Activated CD8-positive, alpha-beta T cell treated with anti-CD3 and anti-CD28 coated beads for 36 hours (primary cell): ENCODE data around the gene ASS1. TPM values are rescaled to one million over a fixed set of nuclear protein-coding genes. Genes with fewer than 3 reads are reported as not detected.

Experiments used
- ATAC-seq: fragments of 200-7000 bp; cut with Tn5 transposase; one replicate; pipeline ENCODE4 v1.10.0; 2021; ENCODE audit warnings: mild to moderate bottlenecking, moderate library complexity
- CTCF ChIA-PET: fragments of 350-600 bp; sonication (Branson Sonifier 250); formaldehyde crosslinking; loops from one replicate; lab custom pipeline; 2021; ENCODE audit warnings: antibody characterized with exemption; lab: Charles Lee
- POLR2A ChIA-PET: fragments of 350-600 bp; sonication (Branson Sonifier 250); formaldehyde crosslinking; loops from one replicate; lab custom pipeline; 2021; ENCODE audit warnings: antibody characterized with exemption; lab: Charles Lee
- DNase-seq: peaks from one replicate; pipeline ENCODE4 v3.0.0-alpha.2; 2020
- H3K27ac Mint-ChIP-seq: one replicate; pipeline ENCODE4 v1.8.0; 2021; ENCODE audit warnings: mild to moderate bottlenecking, mixed read lengths
- H3K27me3 Mint-ChIP-seq: one replicate; pipeline ENCODE4 v1.8.0; 2021; ENCODE audit warnings: mixed read lengths
- H3K36me3 Mint-ChIP-seq: one replicate; pipeline ENCODE4 v1.8.0; 2021; ENCODE audit warnings: low read depth, mixed read lengths
- H3K4me1 Mint-ChIP-seq: one replicate; pipeline ENCODE4 v1.8.0; 2021; ENCODE audit warnings: low read depth, mixed read lengths
- H3K4me3 Mint-ChIP-seq: one replicate; pipeline ENCODE4 v1.8.0; 2021; ENCODE audit warnings: mild to moderate bottlenecking, moderate library complexity, mixed read lengths
- H3K9me3 Mint-ChIP-seq: one replicate; pipeline ENCODE4 v1.8.0; 2021; ENCODE audit warnings: mixed read lengths
- CTCF ChIP-seq: fragments of 200-600 bp; IDR thresholded peaks from one replicate; pipeline ENCODE4 v1.8.0; 2022; ENCODE audit warnings: antibody characterized with exemption, mild to moderate bottlenecking
- intact Hi-C: fragments of 100-400 bp; cut with micrococcal nuclease; formaldehyde crosslinking; loops from one replicate; pipeline ENCODE4 v1.10.0; 2022
- total RNA-seq, 2 experiments: library from RNA; stranded (reverse); gene quantifications; one replicate each; pipeline ENCODE4 v1.2.3, GENCODE V29; 2021

ASS1 gene
- total RNA-seq, 2 experiments from 2014 or later: 9.8 to 11.5 TPM

GRCh38 chr9:130478736-130479575 is 34.2 kb downstream of the ASS1 start:
- H3K4me3 Mint-ChIP-seq: no peak overlapping the region
- intact Hi-C loops: no loop called here
- H3K27me3 Mint-ChIP-seq: peaks cover 20% of the 10 kb centered on the region
- DNase-seq: no peak
- ChIA-PET CTCF (no interaction called here), POLR2A (no interaction called here)
- H3K4me1 Mint-ChIP-seq: no peaks in the 10 kb centered on the region
- no peaks in the 10 kb centered on the region for H3K36me3 Mint-ChIP-seq
- ATAC-seq: no peak
- no peaks in the 10 kb centered on the region for H3K9me3 Mint-ChIP-seq
- no peak overlapping the region for H3K27ac Mint-ChIP-seq
- TF ChIP-seq CTCF: no peak

GRCh38 chr9:130479587-130479986 is 34.8 kb downstream of the ASS1 start:
- no peaks in the 10 kb centered on the region for H3K9me3 Mint-ChIP-seq
- CTCF ChIA-PET: no interaction called here

GRCh38 chr9:130480673-130481072 is 35.9 kb downstream of the ASS1 start:
- ChIA-PET CTCF (no interaction called here), POLR2A (no interaction called here)
- Mint-ChIP-seq H3K27me3 (peaks cover 23% of the 10 kb centered on the region), H3K36me3 (no peaks in the 10 kb centered on the region), H3K4me3 (no peak overlapping the region), H3K9me3 (no peaks in the 10 kb centered on the region), H3K4me1 (no peaks in the 10 kb centered on the region), H3K27ac (no peak overlapping the region)
- DNase-seq (no peak), ATAC-seq (no peak)
- intact Hi-C loops: no loop called here
- no peak for TF ChIP-seq CTCF

More at GRCh38 chr9:130479587-130479986, 34.8 kb downstream of the ASS1 start:
- TF ChIP-seq CTCF: no peak
- ATAC-seq (no peak), DNase-seq (no peak)
- POLR2A ChIA-PET: no interaction called here
- no peaks in the 10 kb centered on the region for H3K36me3 Mint-ChIP-seq
- H3K4me1 Mint-ChIP-seq: no peaks in the 10 kb centered on the region
- H3K4me3 Mint-ChIP-seq: no peak overlapping the region
- intact Hi-C loops: no loop called here
- H3K27me3 Mint-ChIP-seq: peaks cover 23% of the 10 kb centered on the region
- H3K27ac Mint-ChIP-seq: no peak overlapping the region

GRCh38 chr9:130482463-130482862 is 37.7 kb downstream of the ASS1 start:
- intact Hi-C loops: no loop called here
- Mint-ChIP-seq H3K36me3 (no peaks in the 10 kb centered on the region), H3K9me3 (no peaks in the 10 kb centered on the region), H3K27ac (no peak overlapping the region), H3K4me1 (no peaks in the 10 kb centered on the region), H3K4me3 (no peak overlapping the region), H3K27me3 (peaks cover 26% of the 10 kb centered on the region)
- TF ChIP-seq CTCF: no peak
- ChIA-PET CTCF (interaction anchor here (1.4 kb wide), 1 partner anchor 22 kb away, joined by 3 read pairs; no protein-coding TSS in a partner anchor), POLR2A (no interaction called here)
- no peak for DNase-seq
- no peak for ATAC-seq

GRCh38 chr9:130483371-130483971 is 38.7 kb downstream of the ASS1 start:
- no peak for TF ChIP-seq CTCF
- no peak for ATAC-seq
- Mint-ChIP-seq H3K27me3 (peaks cover 26% of the 10 kb centered on the region), H3K9me3 (no peaks in the 10 kb centered on the region), H3K4me1 (no peaks in the 10 kb centered on the region), H3K4me3 (no peak overlapping the region), H3K36me3 (no peaks in the 10 kb centered on the region), H3K27ac (no peak overlapping the region)
- POLR2A ChIA-PET: no interaction called here
- no peak for DNase-seq
- CTCF ChIA-PET: interaction anchor here (1.4 kb wide), 1 partner anchor 23 kb away, joined by 3 read pairs; no protein-coding TSS in a partner anchor
- intact Hi-C loops: no loop called here
